NT2/D1 (cell line): ENCODE measurements around the gene FRG2C.
"Not testable (repeated sequence)": the region's sequence is repeated elsewhere in the genome, so short reads cannot be mapped to it uniquely, and the experiment has no call there.

ENCODE experiments used
- SUZ12 ChIP-seq: IDR thresholded peaks from 2 replicates; pipeline ENCODE4 v1.6.1; 2011; ENCODE audit not compliant: insufficient read length, insufficient read depth; ENCODE audit errors: extremely low read depth
- YY1 ChIP-seq: IDR thresholded peaks from 2 replicates; pipeline ENCODE4 v1.6.1; 2011; ENCODE audit not compliant: insufficient read length, insufficient read depth
- ZNF274 ChIP-seq: IDR thresholded peaks from 2 replicates; pipeline ENCODE4 v1.6.1; 2011; ENCODE audit warnings: mild to moderate bottlenecking, low read depth, low read length

DNA sequence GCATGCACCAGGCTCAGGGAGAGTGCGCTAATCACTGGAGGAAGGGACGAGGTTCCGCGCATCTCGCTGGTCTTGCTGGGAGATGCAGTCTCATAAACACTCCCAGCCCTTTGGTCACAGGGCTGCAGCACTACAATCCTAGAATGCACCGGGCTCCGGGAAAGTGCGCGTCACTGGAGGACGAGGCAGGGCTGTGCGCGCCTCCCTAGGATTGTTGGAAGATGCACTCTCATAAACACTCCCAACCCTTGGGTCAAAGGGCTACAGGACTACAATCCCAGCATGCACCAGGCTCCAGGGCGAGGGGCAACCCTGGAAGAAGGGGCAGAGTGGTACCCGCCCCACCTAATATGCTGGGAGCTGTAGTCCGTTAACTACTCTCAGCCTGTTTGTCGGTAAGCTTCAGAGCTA lies 23.0 kb upstream of the FRG2C start:
- not testable (repeated sequence) for TF ChIP-seq ZNF274, SUZ12, YY1
